Spleen (tissue), 7 donors: ENCODE results near the gene NR1I2.

ENCODE experiments used
- POLR2A ChIP-seq, 3 donors: fragments of 450-650 bp; IDR thresholded peaks; one replicate each; pipeline ENCODE4 v1.5.1; 2017; ENCODE audit warnings: antibody characterized with exemption in 3 of 3, mild to moderate bottlenecking in 1 of 3
- TF ChIP-seq, protein P1 (sequence below), 11 experiments: fragments of 200-600 bp in 7 of 11; fragments of 450-650 bp in 4 of 11; sonication (generic) in 4 of 11; IDR thresholded peaks in 8 of 11; conservative IDR thresholded peaks in 3 of 11; 1 replicate in 7 of 11; 2 replicates in 4 of 11; pipeline versions ENCODE4 v1.4.0 to v1.8.0; 2016 to 2021; ENCODE audit warnings: antibody characterized with exemption in 11 of 11, inconsistent platforms in 4 of 11, mild to moderate bottlenecking in 1 of 11
- donor health status: DM: no; HTN: no; CAD: no; lungs with moderate emphysema.
- donor health status: DM: no; HTN: no; CAD: no.
- donor health status: DM: no; HTN: no; CAD: no.

DNA sequence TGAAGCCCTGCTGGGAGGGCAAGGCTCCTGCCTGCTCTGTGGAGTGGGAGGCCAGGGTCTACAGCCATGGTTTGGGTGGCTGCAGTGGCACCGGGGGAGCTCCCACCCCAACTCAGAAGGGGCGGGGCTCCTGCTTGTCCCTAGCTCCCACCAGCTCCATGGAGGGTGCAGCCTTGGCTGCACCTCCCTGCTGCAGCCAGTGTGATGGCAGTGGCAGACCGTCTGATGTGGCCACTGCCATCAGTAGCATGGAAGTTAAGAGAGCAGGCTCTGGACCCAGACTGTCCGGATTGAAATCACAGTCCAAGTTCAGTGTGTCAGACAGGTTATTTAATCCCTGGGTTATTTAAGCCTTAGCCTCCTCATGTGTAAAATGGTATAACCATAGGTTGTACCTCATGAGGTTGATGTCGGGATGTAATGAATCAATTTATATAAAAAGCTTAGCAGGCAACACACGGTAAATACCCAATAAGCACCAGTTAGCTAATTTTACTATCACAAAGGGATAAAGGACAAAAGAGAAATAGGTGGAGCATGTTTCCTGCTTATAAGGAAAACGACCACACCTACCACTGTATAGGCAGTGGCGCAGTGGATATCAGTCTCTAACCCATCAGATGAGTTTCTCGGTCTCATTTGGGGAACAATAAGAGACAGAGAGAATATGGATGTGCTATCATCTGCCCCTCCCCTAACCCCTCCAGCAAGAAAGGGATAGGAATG, 13.1 kb upstream of the NR1I2 start:
- TF ChIP-seq, protein P1, sequence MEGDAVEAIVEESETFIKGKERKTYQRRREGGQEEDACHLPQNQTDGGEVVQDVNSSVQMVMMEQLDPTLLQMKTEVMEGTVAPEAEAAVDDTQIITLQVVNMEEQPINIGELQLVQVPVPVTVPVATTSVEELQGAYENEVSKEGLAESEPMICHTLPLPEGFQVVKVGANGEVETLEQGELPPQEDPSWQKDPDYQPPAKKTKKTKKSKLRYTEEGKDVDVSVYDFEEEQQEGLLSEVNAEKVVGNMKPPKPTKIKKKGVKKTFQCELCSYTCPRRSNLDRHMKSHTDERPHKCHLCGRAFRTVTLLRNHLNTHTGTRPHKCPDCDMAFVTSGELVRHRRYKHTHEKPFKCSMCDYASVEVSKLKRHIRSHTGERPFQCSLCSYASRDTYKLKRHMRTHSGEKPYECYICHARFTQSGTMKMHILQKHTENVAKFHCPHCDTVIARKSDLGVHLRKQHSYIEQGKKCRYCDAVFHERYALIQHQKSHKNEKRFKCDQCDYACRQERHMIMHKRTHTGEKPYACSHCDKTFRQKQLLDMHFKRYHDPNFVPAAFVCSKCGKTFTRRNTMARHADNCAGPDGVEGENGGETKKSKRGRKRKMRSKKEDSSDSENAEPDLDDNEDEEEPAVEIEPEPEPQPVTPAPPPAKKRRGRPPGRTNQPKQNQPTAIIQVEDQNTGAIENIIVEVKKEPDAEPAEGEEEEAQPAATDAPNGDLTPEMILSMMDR (IDR thresholded peaks at IDR 0.05 in 8 of 11, conservative IDR thresholded peaks at IDR 0.05 in 3 of 11): no peak
- no peak for TF ChIP-seq POLR2A (IDR thresholded peaks at IDR 0.05)
